Right cardiac atrium (tissue), 5 donors: ENCODE data around the gene FLOT2. TPM values are rescaled to one million over a fixed set of nuclear protein-coding genes. Genes with fewer than 3 reads are reported as not detected.

ENCODE experiments used
- ATAC-seq, 2 donors: fragments of 200-7000 bp; cut with Tn5 transposase; one replicate each; pipeline versions ENCODE4 v1.8.0 to v1.9.1; 2020; ENCODE audit warnings: moderate library complexity in 2 of 2, mild to moderate bottlenecking in 1 of 2
- DNase-seq, 3 donors: peaks; one replicate each; pipeline ENCODE4 v3.0.0-alpha.2; 2020
- H3K27ac ChIP-seq: one replicate; pipeline ENCODE4 v1.5.1; 2013; ENCODE audit warnings: mild to moderate bottlenecking, low read length, control low read depth, moderate library complexity
- H3K27me3 ChIP-seq: one replicate; pipeline ENCODE4 v1.6.1; 2013; ENCODE audit not compliant: control insufficient read depth, insufficient read depth
- H3K4me1 ChIP-seq: one replicate; pipeline ENCODE4 v1.6.1; 2013; ENCODE audit warnings: low read length; ENCODE audit not compliant: control insufficient read depth, insufficient read depth
- H3K4me3 ChIP-seq: one replicate; pipeline ENCODE4 v1.5.1; 2013; ENCODE audit warnings: low read length, control low read depth
- H3K9me3 ChIP-seq: one replicate; pipeline ENCODE4 v1.6.1; 2013; ENCODE audit warnings: low read length; ENCODE audit not compliant: control insufficient read depth
- WGBS: extraction: QIAGEN DNeasy Blood & Tissue Kit; methylation state at CpG from one replicate; pipeline ENCODE4 v1.1.7; 2013; 5-methylcytosine and 5-hydroxymethylcytosine counted together
- intact Hi-C, 4 donors: fragments of 100-400 bp; cut with DNase I; formaldehyde crosslinking; loops; one replicate each; pipeline versions ENCODE4 v1.11.0 to v1.14.0; 2022 to 2023
- long read RNA-seq, 4 donors: library from polyadenylated mRNA; unstranded; transcript quantifications; one replicate each; pipeline ENCODE4 v2.0.0, GENCODE V29; 2020 to 2021
- polyA plus RNA-seq: library from polyadenylated mRNA; stranded (reverse); fragments of 200-250 nt; gene quantifications from one replicate; pipeline ENCODE4 v1.2.3, GENCODE V29; 2013
- total RNA-seq, 4 donors: library from RNA; stranded (reverse); fragmentation: NEBNext Ultra II Directional; extraction: Animal tissue kit (Norgen Biotek cat#: 25700); gene quantifications; one replicate each; pipeline ENCODE4 v1.2.1, GENCODE V29; 2021
- donor health status: healthy with polysubstance abuse.
- donor health status: DM: no; HTN: yes; CAD: no.
- donor health status: DM: no; HTN: no; CAD: no.
- donor health status: DM: no; HTN: yes; CAD: no; lungs with severe emphysema.
- donor health status: DM: yes; HTN: yes; CAD: no.

FLOT2 gene
- total RNA-seq (10 to 100 TPM; 70.5 to 89.4 (median 79.4) TPM), polyA plus RNA-seq (45.1 TPM)
- long read RNA-seq, donor 1, transcript FLOT2-202 (11 exons, 2,618 nt) = major isoform, 185 of 241 reads
- long read RNA-seq, donor 1, transcript FLOT2-210 (11 exons, 2,585 nt) = minor isoform, 12 of 241 reads
- long read RNA-seq, donor 1, partial matches to known transcripts = 18 of 241 reads
- long read RNA-seq, donor 1, other reads (novel, unspliced or antisense) = 25 of 241 reads
- long read RNA-seq, donor 2, transcript FLOT2-202 (11 exons, 2,618 nt) = major isoform, 113 of 142 reads
- long read RNA-seq, donor 2, transcript FLOT2-210 (11 exons, 2,585 nt) = minor isoform, 13 of 142 reads
- long read RNA-seq, donor 2, partial matches to known transcripts = 5 of 142 reads
- long read RNA-seq, donor 2, other reads (novel, unspliced or antisense) = 11 of 142 reads
- long read RNA-seq, donor 3, transcript FLOT2-210 (11 exons, 2,585 nt) = minor isoform, 26 of 506 reads
- long read RNA-seq, donor 3, transcript FLOT2-202 (11 exons, 2,618 nt) = major isoform, 407 of 506 reads
- long read RNA-seq, donor 3, partial matches to known transcripts = 28 of 506 reads
- long read RNA-seq, donor 3, other reads (novel, unspliced or antisense) = 44 of 506 reads
- long read RNA-seq, donor 4, transcript FLOT2-202 (11 exons, 2,618 nt) = major isoform, 91 of 109 reads
- long read RNA-seq, donor 4, transcript FLOT2-210 (11 exons, 2,585 nt) = minor isoform, 6 of 109 reads
- long read RNA-seq, donor 4, partial matches to known transcripts = 3 of 109 reads
- long read RNA-seq, donor 4, other reads (novel, unspliced or antisense) = 9 of 109 reads

- no peaks in the 10 kb centered on the region for H3K27me3 ChIP-seq
- WGBS = under 1% methylated on average over 73 of the region's 73 CpGs
- no peaks in the 10 kb centered on the region for H3K9me3 ChIP-seq
- H3K4me1 ChIP-seq = peaks cover 9% of the 10 kb centered on the region
- ATAC-seq = peak; percentile 79 to 81
- intact Hi-C loops = loop anchor here in 2 of 4 donors (5.0 to 10.0 kb wide), 2 partner anchors 55 to 132 kb away; partner anchors contain the start of gene FAM222B (in 1 of the 2)
- peak; percentile 71 to 86 (median 84) for DNase-seq
- peak within 1 kb of the TSS; percentile 66 for H3K4me3 ChIP-seq
- peak within 1 kb of the TSS; percentile 71 for H3K27ac ChIP-seq
Observed at GRCh38 chr17:28896884-28897768, at the start of gene FLOT2. Gene FLOT2 (minus strand): TSS chr17:28897733. CDS start chr17:28897574, 159 bp downstream.

- DNase-seq (no peak), ATAC-seq (no peak)
- 45% methylated on average over 4 of the region's 4 CpGs for WGBS
- Histone ChIP-seq H3K27ac (no peak overlapping the region), H3K27me3 (no peaks in the 10 kb centered on the region), H3K9me3 (no peaks in the 10 kb centered on the region), H3K4me1 (peaks cover 2% of the 10 kb centered on the region), H3K4me3 (no peak overlapping the region)
- intact Hi-C loops = loop anchor here in 1 of 4 donors (5.0 kb wide), 1 partner anchor 44 kb away; the partner anchor contains the start of gene DHRS13
Observed at GRCh38 chr17:28946239-28946638, 48.7 kb upstream of the FLOT2 start.

GRCh38 chr17:28944862-28945741 is 47.6 kb upstream of the FLOT2 start:
- H3K27me3 ChIP-seq = no peaks in the 10 kb centered on the region
- no peak overlapping the region for H3K4me3 ChIP-seq
- H3K9me3 ChIP-seq = no peaks in the 10 kb centered on the region
- H3K27ac ChIP-seq = no peak overlapping the region
- H3K4me1 ChIP-seq = peaks cover 3% of the 10 kb centered on the region
- no peak for DNase-seq
- ATAC-seq = no peak
- WGBS = 36% methylated on average over 8 of the region's 8 CpGs
- intact Hi-C loops = loop anchor here in 1 of 4 donors (5.0 kb wide), 1 partner anchor 43 kb away; the partner anchor contains the start of gene DHRS13

GRCh38 chr17:28944343-28944742 is 46.8 kb upstream of the FLOT2 start:
- Histone ChIP-seq H3K27ac (no peak overlapping the region), H3K9me3 (no peaks in the 10 kb centered on the region), H3K4me3 (no peak overlapping the region), H3K4me1 (peaks cover 4% of the 10 kb centered on the region), H3K27me3 (no peaks in the 10 kb centered on the region)
- intact Hi-C loops = no loop called here
- 83% methylated on average over 4 of the region's 4 CpGs for WGBS
- ATAC-seq (no peak), DNase-seq (no peak)

- no peak overlapping the region for H3K27ac ChIP-seq
- 85% methylated on average over 2 of the region's 2 CpGs for WGBS
- no peaks in the 10 kb centered on the region for H3K9me3 ChIP-seq
- intact Hi-C loops = no loop called here
- ATAC-seq = no peak
- peaks cover 4% of the 10 kb centered on the region for H3K4me1 ChIP-seq
- no peaks in the 10 kb centered on the region for H3K27me3 ChIP-seq
- H3K4me3 ChIP-seq = no peak overlapping the region
- no peak for DNase-seq
Observed at GRCh38 chr17:28942925-28943324, 45.4 kb upstream of the FLOT2 start.

- no peak overlapping the region for H3K27ac ChIP-seq
- ATAC-seq = no peak
- H3K27me3 ChIP-seq = no peaks in the 10 kb centered on the region
- no peak for DNase-seq
- H3K9me3 ChIP-seq = no peaks in the 10 kb centered on the region
- no peak overlapping the region for H3K4me3 ChIP-seq
- H3K4me1 ChIP-seq = peaks cover 9% of the 10 kb centered on the region
- intact Hi-C loops = no loop called here
- WGBS = 82% methylated on average over 1 of the region's 1 CpG
Observed at GRCh38 chr17:28941251-28941650, 43.7 kb upstream of the FLOT2 start.

GRCh38 chr17:28940675-28941074 is 43.1 kb upstream of the FLOT2 start:
- Histone ChIP-seq H3K9me3 (no peaks in the 10 kb centered on the region), H3K4me3 (no peak overlapping the region), H3K27me3 (no peaks in the 10 kb centered on the region), H3K27ac (peak overlapping the region; percentile 6), H3K4me1 (peaks cover 14% of the 10 kb centered on the region)
- intact Hi-C loops = no loop called here
- ATAC-seq (peak; percentile 55 to 68), DNase-seq (peak in 1 of 3 donors; percentile 32)
- 19% methylated on average over 3 of the region's 3 CpGs for WGBS

GRCh38 chr17:28940142-28940541 is 42.6 kb upstream of the FLOT2 start:
- DNase-seq (no peak), ATAC-seq (no peak)
- H3K4me1 ChIP-seq = peaks cover 13% of the 10 kb centered on the region
- no peak overlapping the region for H3K27ac ChIP-seq
- no peaks in the 10 kb centered on the region for H3K9me3 ChIP-seq
- no peak overlapping the region for H3K4me3 ChIP-seq
- WGBS = 47% methylated on average over 3 of the region's 3 CpGs
- no peaks in the 10 kb centered on the region for H3K27me3 ChIP-seq
- intact Hi-C loops = no loop called here

- no peak overlapping the region for H3K4me3 ChIP-seq
- peak overlapping the region; percentile 70 for H3K27ac ChIP-seq
- H3K27me3 ChIP-seq = no peaks in the 10 kb centered on the region
- ATAC-seq = peak; percentile 67 to 71
- H3K9me3 ChIP-seq = no peaks in the 10 kb centered on the region
- peaks cover 13% of the 10 kb centered on the region for H3K4me1 ChIP-seq
- DNase-seq = no peak
- intact Hi-C loops = no loop called here
Observed at GRCh38 chr17:28938552-28938951, 41.0 kb upstream of the FLOT2 start.
